ENCODE measurements around the gene CAMK1D.

Gene CAMK1D

DNA sequence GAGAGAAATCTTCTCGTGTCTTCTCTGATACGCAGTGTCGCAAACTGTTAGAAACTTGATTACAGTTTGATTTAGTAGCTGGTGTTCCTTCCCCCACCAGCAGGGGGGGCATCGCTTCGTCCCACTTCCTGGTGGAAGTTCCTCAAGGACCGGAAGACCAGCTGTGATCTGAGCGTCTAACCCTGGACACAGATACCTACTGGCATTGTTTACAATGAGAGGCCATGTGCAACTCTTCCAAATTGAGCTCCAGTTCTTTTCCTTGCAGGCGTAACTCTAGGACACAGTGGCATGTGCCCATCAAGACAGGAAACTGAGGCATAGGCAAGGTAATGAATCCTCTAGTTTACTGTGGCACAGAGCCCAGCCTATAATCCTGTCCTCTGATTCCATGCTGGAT lies 433.2 kb downstream of the CAMK1D start:
- Histone ChIP-seq H3K9me3 (ENCODE audit: severe bottlenecking) (no peaks in the 10 kb centered on the region), H3K27ac (no peak overlapping the region), H3K4me3 (ENCODE audit: low read depth, low read length) (no peak overlapping the region), H3K36me3 (no peaks in the 10 kb centered on the region), H3K27me3 (ENCODE audit: insufficient read depth, low read depth, severe bottlenecking) (no peaks in the 10 kb centered on the region)
- TF ChIP-seq, protein P1, sequence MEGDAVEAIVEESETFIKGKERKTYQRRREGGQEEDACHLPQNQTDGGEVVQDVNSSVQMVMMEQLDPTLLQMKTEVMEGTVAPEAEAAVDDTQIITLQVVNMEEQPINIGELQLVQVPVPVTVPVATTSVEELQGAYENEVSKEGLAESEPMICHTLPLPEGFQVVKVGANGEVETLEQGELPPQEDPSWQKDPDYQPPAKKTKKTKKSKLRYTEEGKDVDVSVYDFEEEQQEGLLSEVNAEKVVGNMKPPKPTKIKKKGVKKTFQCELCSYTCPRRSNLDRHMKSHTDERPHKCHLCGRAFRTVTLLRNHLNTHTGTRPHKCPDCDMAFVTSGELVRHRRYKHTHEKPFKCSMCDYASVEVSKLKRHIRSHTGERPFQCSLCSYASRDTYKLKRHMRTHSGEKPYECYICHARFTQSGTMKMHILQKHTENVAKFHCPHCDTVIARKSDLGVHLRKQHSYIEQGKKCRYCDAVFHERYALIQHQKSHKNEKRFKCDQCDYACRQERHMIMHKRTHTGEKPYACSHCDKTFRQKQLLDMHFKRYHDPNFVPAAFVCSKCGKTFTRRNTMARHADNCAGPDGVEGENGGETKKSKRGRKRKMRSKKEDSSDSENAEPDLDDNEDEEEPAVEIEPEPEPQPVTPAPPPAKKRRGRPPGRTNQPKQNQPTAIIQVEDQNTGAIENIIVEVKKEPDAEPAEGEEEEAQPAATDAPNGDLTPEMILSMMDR (IDR thresholded peaks at IDR 0.05; ENCODE audit: low read depth, low read length) = peak; percentile 58
- peak; percentile 28 for DNase-seq

GRCh38 chr10:12783293-12783692 lies 433.9 kb downstream of the CAMK1D start:
- no peaks in the 10 kb centered on the region for H3K27me3 ChIP-seq (ENCODE audit: insufficient read depth, low read depth, severe bottlenecking)
- TF ChIP-seq, protein P1 (IDR thresholded peaks at IDR 0.05; ENCODE audit: low read depth, low read length) = no peak
- no peaks in the 10 kb centered on the region for H3K36me3 ChIP-seq
- no peaks in the 10 kb centered on the region for H3K9me3 ChIP-seq (ENCODE audit: severe bottlenecking)
- H3K4me3 ChIP-seq (ENCODE audit: low read depth, low read length) = no peak overlapping the region
- DNase-seq = no peak
- no peak overlapping the region for H3K27ac ChIP-seq

DNA sequence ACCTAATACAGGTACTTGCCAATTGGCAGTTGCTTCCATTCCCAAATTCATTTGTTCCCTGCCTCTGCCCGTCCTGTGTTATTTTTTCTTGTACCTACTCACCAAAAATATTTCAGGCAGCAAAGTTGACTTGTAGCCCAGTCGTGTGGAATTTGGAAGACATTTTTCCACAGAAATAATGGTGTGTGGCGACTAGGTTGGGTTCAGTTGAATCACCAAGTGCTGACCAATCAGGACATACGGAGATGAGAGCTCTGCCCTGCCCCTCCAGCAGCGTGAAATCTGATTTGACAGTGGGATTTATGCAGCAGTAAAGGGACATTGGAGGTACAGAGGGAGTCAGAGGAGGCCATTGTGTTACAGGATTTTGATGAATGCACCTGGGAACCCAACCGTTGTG lies 435.3 kb downstream of the CAMK1D start:
- Histone ChIP-seq H3K36me3 (no peaks in the 10 kb centered on the region), H3K27ac (no peak overlapping the region), H3K4me3 (ENCODE audit: low read depth, low read length) (no peak overlapping the region), H3K9me3 (ENCODE audit: severe bottlenecking) (no peaks in the 10 kb centered on the region), H3K27me3 (ENCODE audit: insufficient read depth, low read depth, severe bottlenecking) (no peaks in the 10 kb centered on the region)
- DNase-seq = no peak
- TF ChIP-seq, protein P1 (IDR thresholded peaks at IDR 0.05; ENCODE audit: low read depth, low read length) = no peak

DNA sequence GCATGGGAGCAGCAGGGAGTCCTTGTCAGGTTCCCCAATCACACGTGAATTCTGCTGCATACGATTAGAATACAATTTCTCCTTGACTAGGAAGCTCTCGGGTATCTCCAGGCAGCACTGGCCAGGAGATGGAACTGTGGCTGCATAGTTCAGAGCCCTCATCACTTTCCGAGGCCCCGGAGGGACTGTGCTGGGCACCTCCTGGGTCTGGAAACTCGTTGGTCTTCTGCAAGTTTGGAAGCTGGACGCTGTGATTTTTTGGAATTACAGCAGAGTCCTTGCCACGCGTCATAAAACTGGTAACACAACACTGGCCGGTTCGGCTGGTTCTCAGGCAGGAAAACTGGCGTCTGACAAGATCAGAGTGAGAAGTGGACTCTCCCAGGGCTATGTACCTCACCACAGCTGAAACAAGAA lies 436.1 kb downstream of the CAMK1D start:
- no peak for DNase-seq
- H3K9me3 ChIP-seq (ENCODE audit: severe bottlenecking) = no peaks in the 10 kb centered on the region
- no peak overlapping the region for H3K27ac ChIP-seq
- H3K4me3 ChIP-seq (ENCODE audit: low read depth, low read length) = no peak overlapping the region
- TF ChIP-seq, protein P1 (IDR thresholded peaks at IDR 0.05; ENCODE audit: low read depth, low read length) = no peak
- H3K36me3 ChIP-seq = no peaks in the 10 kb centered on the region
- H3K27me3 ChIP-seq (ENCODE audit: insufficient read depth, low read depth, severe bottlenecking) = no peaks in the 10 kb centered on the region

DNA sequence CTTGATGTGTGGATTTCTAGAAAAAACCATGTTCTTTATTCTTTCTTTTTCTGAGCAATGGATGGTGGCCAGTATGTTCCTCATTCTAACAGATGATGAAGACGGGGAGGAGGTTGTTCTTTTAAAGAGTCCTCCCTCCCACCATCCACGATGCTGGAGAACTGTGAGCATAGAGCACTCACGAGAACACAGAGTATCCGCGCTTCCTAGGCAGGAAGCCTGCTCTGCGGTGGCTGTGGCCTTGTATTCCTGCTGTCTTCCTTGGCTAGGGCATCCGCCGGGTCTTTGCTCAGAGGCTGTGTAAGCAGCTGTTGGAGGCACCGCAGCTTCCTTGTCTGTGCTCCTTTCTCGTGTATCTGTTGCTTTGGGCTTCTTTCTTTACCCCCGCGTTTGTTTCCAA lies 437.9 kb downstream of the CAMK1D start:
- TF ChIP-seq, protein P1 (IDR thresholded peaks at IDR 0.05; ENCODE audit: low read depth, low read length) = no peak
- Histone ChIP-seq H3K4me3 (ENCODE audit: low read depth, low read length) (no peak overlapping the region), H3K9me3 (ENCODE audit: severe bottlenecking) (no peaks in the 10 kb centered on the region), H3K36me3 (no peaks in the 10 kb centered on the region), H3K27me3 (ENCODE audit: insufficient read depth, low read depth, severe bottlenecking) (no peaks in the 10 kb centered on the region), H3K27ac (no peak overlapping the region)
- DNase-seq = no peak

- no peak overlapping the region for H3K27ac ChIP-seq
- TF ChIP-seq, protein P1 (IDR thresholded peaks at IDR 0.05; ENCODE audit: low read depth, low read length) = no peak
- no peaks in the 10 kb centered on the region for H3K27me3 ChIP-seq (ENCODE audit: insufficient read depth, low read depth, severe bottlenecking)
- no peak for DNase-seq
- H3K9me3 ChIP-seq (ENCODE audit: severe bottlenecking) = no peaks in the 10 kb centered on the region
- H3K36me3 ChIP-seq = no peaks in the 10 kb centered on the region
- H3K4me3 ChIP-seq (ENCODE audit: low read depth, low read length) = no peak overlapping the region
Measured at GRCh38 chr10:12788277-12788676, 438.9 kb downstream of the CAMK1D start.

Measured in WERI-Rb-1 (cell line).